Endothelial cell of umbilical vein (primary cell): ENCODE measurements around the gene HPS4. TPM values are rescaled to one million over a fixed set of nuclear protein-coding genes. Genes with fewer than 3 reads are reported as not detected.

Experiments used
- BruUV-seq: library from RNA; stranded (reverse); fragments of 400-500 nt; replicated peaks from 2 replicates; lab custom pipeline; 2021; lab: Mats Ljungman, UMichigan
- CTCF ChIA-PET: fragments of 300-600, 350-600 bp; sonication (Branson Sonifier 250); formaldehyde crosslinking; loops from one replicate; lab custom pipeline; 2021; ENCODE audit warnings: antibody characterized with exemption, inconsistent platforms; lab: Charles Lee
- POLR2A ChIA-PET: fragments of 300-600, 350-600 bp; sonication (Branson Sonifier 250); formaldehyde crosslinking; loops from one replicate; lab custom pipeline; 2021; ENCODE audit warnings: antibody characterized with exemption, inconsistent platforms; lab: Charles Lee
- DNase-seq: peaks from one replicate; pipeline ENCODE4 v3.0.0-alpha.2; 2011; ENCODE audit warnings: low read depth, low spot score
- FAIRE-seq: peaks from 2 replicates; lab custom pipeline; 2011; peaks lifted over from hg19 to GRCh38; lab: Jason Lieb, UNC
- H2AFZ ChIP-seq: 2 replicates; pipeline ENCODE4 v1.6.0; 2012; ENCODE audit warnings: low read depth, low read length, control low read depth, inconsistent platforms
- H3K27ac ChIP-seq: 2 replicates; pipeline ENCODE4 v1.5.1; 2011; ENCODE audit warnings: low read depth, mild to moderate bottlenecking, control low read depth, low read length, moderate library complexity; ENCODE audit not compliant: insufficient read depth
- H3K27me3 ChIP-seq, 2 experiments: 2 replicates each; pipeline versions ENCODE4 v1.6.0 to v1.6.1; 2011; ENCODE audit warnings: low read length in 2 of 2, mixed read lengths in 1 of 2; ENCODE audit not compliant: control insufficient read depth in 2 of 2, insufficient read depth in 2 of 2
- H3K36me3 ChIP-seq, 2 experiments: 2 replicates in 1 of 2; 3 replicates in 1 of 2; pipeline ENCODE4 v1.5.1; 2011; ENCODE audit warnings: low read length in 2 of 2, mild to moderate bottlenecking in 1 of 2, moderate library complexity in 1 of 2; ENCODE audit not compliant: control insufficient read depth in 2 of 2, insufficient read depth in 2 of 2; ENCODE audit errors: extremely low read depth in 1 of 2
- H3K4me1 ChIP-seq: 3 replicates; pipeline ENCODE4 v1.5.1; 2011; ENCODE audit warnings: mild to moderate bottlenecking, low read length; ENCODE audit not compliant: control insufficient read depth, insufficient read depth; ENCODE audit errors: extremely low read depth
- H3K4me2 ChIP-seq: 2 replicates; pipeline ENCODE4 v1.6.1; 2011; ENCODE audit warnings: low read length, control low read depth, mixed read lengths; ENCODE audit not compliant: insufficient read depth
- H3K4me3 ChIP-seq, 3 experiments: fragments of 200-600 bp in 1 of 3; sonication (generic), shearing (Covaris generic) in 1 of 3; replicated peaks in 1 of 3; 2 replicates each; pipeline ENCODE4 v1.5.1; 2011 to 2016; ENCODE audit warnings: control low read depth in 3 of 3, low read length in 3 of 3, mild to moderate bottlenecking in 2 of 3, inconsistent platforms in 1 of 3, low read depth in 1 of 3, moderate library complexity in 1 of 3; ENCODE audit not compliant: insufficient read depth in 1 of 3
- H3K79me2 ChIP-seq: 2 replicates; pipeline ENCODE4 v1.6.0; 2012; ENCODE audit warnings: low read length, inconsistent platforms; ENCODE audit not compliant: control insufficient read depth, insufficient read depth
- H3K9ac ChIP-seq: replicated peaks from 2 replicates; pipeline ENCODE3; 2011; ENCODE audit warnings: low read length, control low read depth; ENCODE audit not compliant: insufficient read depth; ENCODE audit errors: extremely low read depth
- H3K9me1 ChIP-seq: replicated peaks from 3 replicates; pipeline ENCODE4 v1.6.0; 2011; ENCODE audit warnings: mild to moderate bottlenecking, low read length; ENCODE audit not compliant: control insufficient read depth, insufficient read depth; ENCODE audit errors: extremely low read depth
- H3K9me3 ChIP-seq: replicated peaks from 2 replicates; pipeline ENCODE4 v1.5.1; 2012; ENCODE audit warnings: low read length, inconsistent platforms; ENCODE audit not compliant: control insufficient read depth, insufficient read depth
- H4K20me1 ChIP-seq: replicated peaks from 2 replicates; pipeline ENCODE3; 2011; ENCODE audit warnings: mild to moderate bottlenecking, low read length; ENCODE audit not compliant: control insufficient read depth, insufficient read depth; ENCODE audit errors: extremely low read depth
- CTCF ChIP-seq, 2 donors: IDR thresholded peaks; 1 replicate in 1 of 2; 2 replicates in 1 of 2; pipeline ENCODE4 v1.5.1; 2011; ENCODE audit warnings: low read length in 2 of 2, mild to moderate bottlenecking in 2 of 2, moderate library complexity in 2 of 2, control low read depth in 1 of 2, inconsistent platforms in 1 of 2, low read depth in 1 of 2; ENCODE audit not compliant: insufficient read depth in 1 of 2; ENCODE audit errors: extremely low read depth in 1 of 2
- EZH2 ChIP-seq: IDR thresholded peaks from 2 replicates; pipeline ENCODE4 v1.6.1; 2012; ENCODE audit warnings: borderline replicate concordance, low read depth, mild to moderate bottlenecking, moderate library complexity, low read length, inconsistent platforms; ENCODE audit not compliant: severe bottlenecking
- FOS ChIP-seq: IDR thresholded peaks from 2 replicates; pipeline ENCODE4 v1.6.1; 2011; ENCODE audit warnings: mild to moderate bottlenecking, low read length, moderate library complexity, borderline replicate concordance; ENCODE audit not compliant: insufficient read depth
- GATA2 ChIP-seq: IDR thresholded peaks from 2 replicates; pipeline ENCODE4 v1.7.0; 2011; ENCODE audit warnings: low read depth, mild to moderate bottlenecking, moderate library complexity, mixed read lengths, low read length; ENCODE audit not compliant: insufficient read length, insufficient read depth
- MAX ChIP-seq: IDR thresholded peaks from 2 replicates; pipeline ENCODE4 v1.6.1; 2011; ENCODE audit not compliant: insufficient read depth, insufficient read length
- POLR2AphosphoS5 ChIP-seq: IDR thresholded peaks from 2 replicates; pipeline ENCODE4 v1.6.1; 2012; ENCODE audit warnings: low read depth, mild to moderate bottlenecking, control low read depth, low read length, moderate library complexity; ENCODE audit not compliant: insufficient read depth
- dilution Hi-C: fragments of 300-500 bp; cut with MboI; formaldehyde crosslinking; loops from one replicate; pipeline ENCODE4 v1.15.0; 2019; ENCODE audit warnings: low sequenced_read_pairs; ENCODE audit not compliant: extremely low pct_ligation_motif_present
- intact Hi-C: fragments of 100-400 bp; cut with micrococcal nuclease; formaldehyde crosslinking; loops from one replicate; pipeline ENCODE4 v1.10.0; 2022
- polyA plus RNA-seq, 4 experiments: library from polyadenylated mRNA; depleted of rRNA in 3 of 4; stranded (reverse) in 3 of 4; unstranded in 1 of 4; fragments of >200 nt; gene quantifications; 2 replicates each; pipeline versions ENCODE4 v1.2.1 to v1.2.3, GENCODE V29; 2011 to 2012; ENCODE audit warnings: missing spikeins in 1 of 4
- total RNA-seq: library from RNA; stranded (reverse); gene quantifications from 2 replicates; pipeline ENCODE4 v1.2.3, GENCODE V29; 2021

Gene HPS4
- total and polyA plus RNA-seq, 2 donors (not counting 3 experiments of a cell fraction or from before 2014, with no cell fraction given), result 28.4 to 29.7 TPM

- no TSS peak for BruUV-seq
- FAIRE-seq, result no peak
- H3K36me3 ChIP-seq, result no peaks in the 10 kb centered on the region
- no peak overlapping the region for H3K9ac ChIP-seq
- no peaks in the 10 kb centered on the region for H3K79me2 ChIP-seq
- no peak overlapping the region for H3K27ac ChIP-seq
- no peaks in the 10 kb centered on the region for H3K9me1 ChIP-seq
- DNase-seq, result no peak
- peaks cover 37 to 38% of the 10 kb centered on the region in 2 experiments for H3K27me3 ChIP-seq
- TF ChIP-seq GATA2, result no peak
- TF ChIP-seq EZH2, result no peak
- TF ChIP-seq FOS, result no peak
- no peak overlapping the region for H3K4me3 ChIP-seq
- CTCF ChIA-PET, result interaction anchor here (1.1 kb wide), 1 partner anchor 49 kb away, joined by 4 read pairs; no protein-coding TSS in a partner anchor
- no peaks in the 10 kb centered on the region for H3K9me3 ChIP-seq
- H2AFZ ChIP-seq, result no peak overlapping the region
- no peak overlapping the region for H3K4me2 ChIP-seq
- intact Hi-C loops (no loop called here), dilution Hi-C loops (no loop called here)
- H4K20me1 ChIP-seq, result no peaks in the 10 kb centered on the region
- POLR2A ChIA-PET, result no interaction called here
- H3K4me1 ChIP-seq, result no peaks in the 10 kb centered on the region
Observed at GRCh38 chr22:26416256-26416655, 67.3 kb downstream of the HPS4 start.

GRCh38 chr22:26414347-26414746 is 69.2 kb downstream of the HPS4 start:
- H2AFZ ChIP-seq, result no peak overlapping the region
- intact Hi-C loops, result no loop called here
- no peak overlapping the region for H3K4me3 ChIP-seq
- BruUV-seq, result no TSS peak
- H3K9me3 ChIP-seq, result no peaks in the 10 kb centered on the region
- dilution Hi-C loops, result no loop called here
- H3K9me1 ChIP-seq, result no peaks in the 10 kb centered on the region
- TF ChIP-seq MAX (no peak), POLR2AphosphoS5 (no peak), FOS (no peak), CTCF (IDR thresholded peaks at IDR 0.05; ENCODE audit: extremely low read depth in 1 of 2, insufficient read depth in 1 of 2, low read depth in 1 of 2, low read length in 2 of 2) (no peak), EZH2 (no peak), GATA2 (no peak)
- no peaks in the 10 kb centered on the region for H3K4me1 ChIP-seq
- POLR2A ChIA-PET, result no interaction called here
- H3K79me2 ChIP-seq, result no peaks in the 10 kb centered on the region
- CTCF ChIA-PET, result interaction anchor here (1.2 kb wide), 1 partner anchor 47 kb away, joined by 5 read pairs; no protein-coding TSS in a partner anchor
- no peak overlapping the region for H3K9ac ChIP-seq
- H3K27me3 ChIP-seq, result peaks cover 33 to 38% of the 10 kb centered on the region in 2 experiments
- H3K27ac ChIP-seq, result no peak overlapping the region
- DNase-seq, result no peak
- no peaks in the 10 kb centered on the region for H4K20me1 ChIP-seq
- H3K36me3 ChIP-seq, result no peaks in the 10 kb centered on the region
- no peak overlapping the region for H3K4me2 ChIP-seq
- no peak for FAIRE-seq
